Erythroblast (primary cell): ENCODE data around the gene GGT7.

ENCODE experiments used
- GATA1 ChIP-seq: IDR thresholded peaks from 2 replicates; pipeline ENCODE4 v1.6.1; 2011; ENCODE audit warnings: low read depth, mild to moderate bottlenecking, control low read depth, low read length, moderate library complexity
- POLR2A ChIP-seq: IDR thresholded peaks from 2 replicates; pipeline ENCODE4 v1.6.1; 2011; ENCODE audit warnings: mild to moderate bottlenecking, low read length

GRCh38 chr20:34881689-34882088, 9.0 kb upstream of the GGT7 start:
- no peak for TF ChIP-seq POLR2A
- no peak for TF ChIP-seq GATA1
